NCI-H1417 (cell line): Measurements from ENCODE around the gene MRPL34.
A peak's percentile ranks its signal among the peaks of the same experiment; 100 is the strongest.

Experiments used
- DNase-seq, 3 experiments: peaks; one replicate each; lab custom pipeline; 2025; lab: John Stamatoyannopoulos, UW

MRPL34 gene

DNA sequence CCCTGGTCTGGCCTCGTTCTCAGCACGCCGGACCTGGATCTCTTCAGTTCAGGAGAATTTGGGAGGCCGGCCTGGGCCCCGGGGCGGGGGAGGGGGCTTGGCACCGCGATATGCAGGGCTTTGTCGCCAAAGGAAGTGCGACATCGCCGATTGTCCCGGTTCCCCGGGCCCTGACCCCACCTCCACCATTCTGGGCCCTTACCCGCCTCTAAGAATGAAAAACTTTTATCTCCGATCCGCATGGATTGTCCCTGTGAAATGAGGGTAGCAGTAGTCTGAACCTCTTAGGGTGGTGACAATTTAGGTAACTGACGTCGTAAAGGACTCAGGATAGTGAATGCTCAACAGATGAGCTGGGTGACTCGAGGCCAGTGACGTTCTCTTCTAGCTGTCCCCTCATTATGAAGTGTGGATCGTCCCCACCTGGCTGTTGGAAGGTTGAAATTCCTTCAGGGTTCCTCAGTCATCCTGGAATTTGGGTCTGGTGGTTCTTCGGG, 4.3 kb downstream of the MRPL34 start:
- DNase-seq, result no peak

- no peak for DNase-seq
Observed at GRCh38 chr19:17311455-17312188, 6.0 kb downstream of the MRPL34 start.

- DNase-seq, result no peak
Observed at GRCh38 chr19:17312189-17313113, 6.8 kb downstream of the MRPL34 start.

- DNase-seq, result no peak
Observed at GRCh38 chr19:17314007-17314593, 8.4 kb downstream of the MRPL34 start.

DNA sequence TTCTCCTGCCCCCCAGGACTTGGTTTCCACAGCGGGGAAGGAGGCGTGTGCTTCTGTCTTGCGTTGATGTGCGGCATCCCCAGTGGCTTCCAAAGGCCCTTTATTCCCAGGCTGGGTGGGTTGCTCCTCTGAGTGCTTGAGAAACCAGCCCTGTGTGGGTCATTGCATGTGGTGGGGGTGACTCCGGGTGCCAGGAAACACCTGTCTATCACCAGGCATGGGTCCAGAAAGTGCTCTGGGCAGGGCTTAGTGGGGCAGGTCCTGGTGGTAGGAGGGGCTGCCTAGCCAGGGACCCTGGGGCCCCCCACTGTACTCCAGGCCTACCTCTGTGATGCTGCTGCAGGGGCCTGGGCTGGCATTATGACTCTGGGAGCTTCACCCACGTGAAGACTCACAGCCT, 13.3 kb downstream of the MRPL34 start:
- no peak for DNase-seq

DNA sequence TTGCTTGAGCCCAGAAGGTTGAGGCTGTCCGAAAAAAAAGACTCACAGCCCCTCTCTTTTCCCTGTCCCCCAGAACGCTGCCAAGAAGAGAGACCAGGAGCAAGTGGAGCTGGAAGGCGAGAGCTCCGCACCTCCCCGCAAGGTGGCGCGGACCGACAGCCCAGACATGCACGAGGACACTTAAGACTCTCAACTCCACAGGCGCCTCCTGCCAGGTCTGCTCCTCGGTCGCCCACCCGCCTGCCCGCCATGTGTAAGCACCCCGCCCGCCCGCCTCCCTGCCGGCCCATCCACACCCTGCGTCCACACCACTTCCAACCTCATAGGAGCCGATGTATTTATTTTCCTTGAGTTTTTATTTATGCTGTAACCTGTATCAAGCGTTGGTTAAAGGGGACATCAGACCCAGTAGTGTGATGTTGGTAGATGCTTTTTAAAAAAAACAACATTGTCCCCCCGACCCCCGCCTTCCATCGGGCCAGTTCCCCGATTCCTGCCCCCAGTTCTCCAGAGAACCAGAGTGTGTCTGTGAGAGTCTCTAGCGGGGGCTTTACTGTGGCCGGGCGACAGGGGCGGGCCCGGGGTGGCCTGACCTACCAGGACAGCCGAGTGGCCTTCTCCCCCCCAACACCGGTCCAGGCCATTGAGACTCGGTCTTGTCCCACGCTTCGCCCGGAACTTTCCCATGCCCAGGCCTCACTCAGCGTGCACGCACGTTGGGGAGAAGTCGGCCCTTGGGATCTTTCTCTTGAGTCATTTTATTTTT, 14.0 kb downstream of the MRPL34 start:
- no peak for DNase-seq

DNA sequence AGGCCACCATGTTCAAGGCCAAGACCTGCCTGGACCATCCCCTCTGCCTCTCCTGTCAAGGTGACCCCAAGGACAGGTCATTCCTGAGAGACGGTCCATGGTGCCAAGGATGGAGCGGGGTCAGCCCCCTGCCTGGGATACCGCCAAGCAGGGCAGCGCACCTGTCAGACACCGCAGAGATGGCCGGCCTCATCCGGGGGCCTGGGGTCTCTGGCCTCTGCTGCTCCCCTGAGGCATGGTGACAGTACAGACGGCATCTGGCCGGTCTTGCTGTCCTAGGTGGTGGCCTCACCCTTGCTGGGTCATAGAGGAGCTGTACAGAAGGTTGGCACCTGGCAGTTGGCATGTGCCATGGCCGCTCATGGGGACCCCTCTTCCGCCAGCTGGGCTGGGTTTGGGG, 14.8 kb downstream of the MRPL34 start:
- no peak for DNase-seq

DNA sequence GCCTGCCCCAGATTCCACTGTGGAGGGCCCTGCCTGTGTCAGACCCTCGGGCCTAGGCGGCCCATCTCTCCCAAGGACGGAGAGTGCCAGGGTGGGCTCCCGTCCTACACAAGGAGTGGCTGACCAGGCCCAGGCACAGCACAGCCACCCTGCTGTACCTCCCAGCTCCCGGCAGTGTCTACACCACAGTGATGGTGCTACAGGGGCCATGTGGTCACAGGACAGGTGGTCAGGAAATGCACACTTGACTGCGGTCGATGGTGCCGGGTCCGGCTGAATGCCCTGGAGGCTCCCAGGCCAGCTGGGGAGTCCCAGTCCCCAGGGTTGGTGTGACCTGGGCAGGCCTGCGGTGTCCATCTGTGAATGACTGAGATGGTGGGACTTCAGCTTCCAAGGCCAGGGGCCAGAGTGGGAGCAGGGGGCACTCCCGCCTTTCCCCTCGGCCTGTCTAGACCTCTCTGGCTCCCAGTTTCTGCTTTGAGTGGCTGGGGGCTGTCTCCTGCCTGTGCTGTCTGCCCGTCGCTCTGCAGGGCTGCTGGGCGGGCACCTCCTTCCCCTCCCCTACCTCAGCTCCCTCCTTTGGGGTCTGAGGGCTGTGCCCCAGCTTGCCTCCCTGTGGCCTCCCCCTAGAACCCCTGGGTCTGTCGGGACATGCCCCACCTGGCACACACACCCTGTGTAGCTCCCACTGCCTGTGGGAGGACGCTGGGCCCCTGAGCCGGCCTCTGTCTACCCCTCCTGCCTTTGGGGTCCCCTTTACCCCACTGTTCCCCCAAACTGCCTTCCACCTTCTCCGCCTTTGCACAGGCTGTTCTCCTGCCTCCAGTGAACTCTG, 16.2 kb downstream of the MRPL34 start:
- DNase-seq, result no peak

DNA sequence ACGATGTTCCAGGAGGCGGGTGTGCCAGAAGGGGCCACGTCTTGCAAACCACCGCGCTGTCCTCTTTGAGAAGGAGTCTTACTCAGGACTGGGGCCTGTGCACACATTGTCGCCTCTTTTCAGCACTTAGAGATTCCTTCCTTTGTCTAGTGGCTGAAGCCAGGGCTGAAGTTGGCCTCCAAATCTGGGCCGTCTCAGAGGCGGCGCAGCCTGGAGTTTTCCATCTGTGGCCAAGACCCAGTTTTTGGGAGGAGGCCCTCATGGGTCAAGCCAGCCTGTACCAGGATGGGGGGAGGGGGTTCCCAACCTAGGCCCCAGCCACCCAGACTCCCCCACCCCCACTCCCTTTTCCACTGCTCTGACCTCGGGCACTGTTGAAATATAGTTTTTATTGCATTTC, 17.2 kb downstream of the MRPL34 start:
- DNase-seq, result no peak

DNA sequence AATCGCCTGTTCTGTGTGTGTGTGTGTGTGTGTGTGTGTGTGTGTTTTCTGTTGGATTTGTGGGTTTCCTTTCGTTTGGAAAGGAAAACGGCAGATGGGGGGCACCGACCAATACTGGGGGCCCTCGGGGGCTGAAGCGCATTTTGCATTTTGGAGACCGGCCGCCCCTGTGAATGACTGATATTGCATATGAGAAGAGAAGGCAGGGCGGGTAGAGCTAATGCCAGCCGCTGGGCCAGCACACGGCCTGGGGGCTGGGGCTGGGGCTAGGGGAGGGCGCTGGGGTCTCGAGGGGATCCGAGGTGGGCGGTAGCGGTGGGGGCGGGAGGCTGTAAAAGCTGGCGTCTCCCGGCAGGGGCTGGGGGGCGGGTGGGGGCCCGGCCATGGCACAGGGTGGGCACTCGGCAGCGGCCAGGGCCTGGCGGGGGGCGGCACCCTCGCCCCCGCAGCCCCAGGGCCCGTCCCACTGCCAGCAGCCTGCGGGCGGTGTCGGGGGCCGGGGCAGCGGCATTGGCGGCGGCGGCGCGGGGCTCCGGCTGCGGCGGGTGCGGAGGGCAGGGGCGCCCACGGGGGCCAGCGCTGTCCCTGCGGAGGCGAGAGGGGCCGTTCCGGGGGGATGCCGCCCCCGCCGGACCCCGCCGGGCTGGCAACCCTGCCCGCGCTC, 17.8 kb downstream of the MRPL34 start:
- no peak for DNase-seq

GRCh38 chr19:17323964-17324332, 18.3 kb downstream of the MRPL34 start:
- DNase-seq, result no peak

DNA sequence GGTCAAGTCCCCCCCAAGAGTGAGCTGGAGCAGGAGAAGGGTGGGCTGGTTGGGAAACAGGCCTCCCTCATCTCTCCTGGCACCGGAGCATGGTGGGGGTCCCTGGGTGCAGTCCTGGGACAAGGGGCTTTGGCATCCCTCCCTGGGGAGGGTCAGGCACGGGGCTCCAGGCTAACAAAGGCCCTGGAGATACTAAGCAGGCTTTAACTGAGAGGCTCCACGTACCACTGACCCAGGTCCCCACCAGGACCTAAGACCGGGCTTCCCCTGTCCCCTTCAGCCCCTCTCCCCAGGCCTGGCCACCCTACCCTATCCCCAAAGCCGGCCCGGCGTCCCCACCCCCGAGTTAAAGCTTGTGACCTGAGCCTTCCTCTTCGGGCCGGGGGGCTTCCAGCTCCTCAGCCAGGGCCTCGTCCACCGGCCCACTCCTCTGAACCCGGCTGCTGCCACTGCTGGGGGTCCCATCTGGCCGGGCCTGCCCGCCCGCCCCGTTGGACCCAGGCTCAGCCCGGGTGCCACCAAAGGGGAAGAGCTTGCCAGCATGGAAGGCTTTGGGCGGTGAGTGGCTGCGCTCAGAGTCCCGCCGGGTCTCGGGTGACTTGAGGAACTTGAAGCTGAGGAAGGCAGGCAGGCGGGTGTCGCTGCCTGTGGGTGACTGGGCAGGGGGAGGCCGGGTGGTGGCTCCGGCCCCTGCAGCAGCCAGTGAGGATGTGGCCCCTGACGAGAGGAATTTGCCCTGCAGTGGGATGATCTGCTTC, 18.9 kb downstream of the MRPL34 start:
- DNase-seq, result no peak

- no peak for DNase-seq
Observed at GRCh38 chr19:17325133-17325532, 19.5 kb downstream of the MRPL34 start.

DNA sequence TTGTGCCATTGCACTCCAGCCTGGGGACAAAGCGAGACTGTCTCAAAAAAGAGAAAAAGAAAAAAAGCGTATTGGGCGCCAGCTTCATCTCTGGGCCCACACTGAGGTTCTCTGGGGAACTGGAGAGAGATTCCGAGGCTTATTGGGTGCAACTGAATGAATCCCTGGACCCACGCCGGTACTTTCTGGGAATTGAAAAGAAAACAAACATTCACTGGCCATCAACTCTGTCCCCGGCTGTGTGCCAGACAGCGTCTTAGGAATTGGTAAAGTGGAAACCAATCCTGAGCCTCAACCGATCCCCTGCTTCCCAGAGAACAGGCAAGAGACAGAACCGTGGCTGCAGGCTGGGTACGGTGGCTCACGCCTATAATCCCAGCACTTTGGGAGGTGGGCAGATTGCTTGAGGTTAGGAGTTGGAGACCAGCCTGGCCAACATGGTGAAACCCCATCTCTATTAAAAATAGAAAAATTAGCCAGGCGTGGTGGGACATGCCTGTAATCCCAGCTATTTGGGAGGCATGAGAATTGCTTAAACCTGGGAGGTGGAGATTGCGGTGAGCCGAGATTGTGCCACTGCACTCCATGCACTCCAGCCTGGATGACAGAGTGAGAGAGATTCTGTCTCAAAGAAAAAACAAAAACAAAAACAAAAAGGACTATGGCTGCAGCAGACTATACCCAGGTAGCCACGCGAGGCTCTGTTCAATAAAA, 20.4 kb downstream of the MRPL34 start:
- no peak for DNase-seq

DNA sequence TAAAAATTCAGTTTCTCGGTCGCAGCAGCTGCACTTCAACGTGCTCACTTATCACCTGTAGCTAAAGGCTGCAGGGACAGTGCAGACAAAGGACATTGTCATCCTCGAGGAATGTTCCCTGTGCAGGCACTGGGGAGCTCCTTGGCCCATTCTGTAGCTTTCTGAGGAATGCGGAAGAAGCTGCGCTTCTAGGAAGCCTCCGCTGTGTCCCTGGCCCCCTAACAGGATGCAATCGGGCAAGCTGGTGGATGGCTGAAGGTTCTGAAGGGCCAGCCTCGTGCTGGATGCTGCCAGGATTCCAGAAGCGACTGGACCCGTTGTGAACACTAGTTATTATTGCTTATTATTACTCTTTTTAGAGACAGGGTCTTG, 20.9 kb downstream of the MRPL34 start:
- no peak for DNase-seq

DNA sequence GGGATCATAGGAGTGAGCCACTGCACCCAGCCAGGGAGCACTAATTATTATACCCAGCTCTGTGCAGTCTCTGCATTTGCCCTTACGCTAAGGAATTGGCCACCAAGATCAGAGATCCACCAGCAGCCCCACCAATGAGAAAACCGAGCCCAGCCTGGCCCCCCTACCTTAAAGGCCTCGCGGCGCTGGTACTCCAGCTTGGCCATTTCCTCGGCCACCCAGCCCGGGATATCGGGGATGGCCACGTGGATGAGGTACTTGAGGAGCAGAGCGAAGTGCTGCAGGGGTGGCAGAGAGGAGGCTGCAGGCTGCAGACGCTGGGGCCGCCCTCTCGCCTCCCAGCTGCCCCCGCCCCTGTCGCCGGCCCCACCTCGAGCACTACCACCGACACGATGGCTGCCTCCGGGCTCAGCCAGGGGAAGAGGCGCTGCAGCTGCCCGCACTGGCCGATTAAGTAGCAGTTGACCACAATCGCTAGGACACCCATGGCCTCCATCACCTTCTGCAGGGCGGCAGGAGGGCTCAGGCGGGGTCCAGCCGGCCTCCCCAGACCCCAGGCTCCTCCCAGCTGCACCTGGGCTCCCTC, 21.5 kb downstream of the MRPL34 start:
- no peak for DNase-seq

DNA sequence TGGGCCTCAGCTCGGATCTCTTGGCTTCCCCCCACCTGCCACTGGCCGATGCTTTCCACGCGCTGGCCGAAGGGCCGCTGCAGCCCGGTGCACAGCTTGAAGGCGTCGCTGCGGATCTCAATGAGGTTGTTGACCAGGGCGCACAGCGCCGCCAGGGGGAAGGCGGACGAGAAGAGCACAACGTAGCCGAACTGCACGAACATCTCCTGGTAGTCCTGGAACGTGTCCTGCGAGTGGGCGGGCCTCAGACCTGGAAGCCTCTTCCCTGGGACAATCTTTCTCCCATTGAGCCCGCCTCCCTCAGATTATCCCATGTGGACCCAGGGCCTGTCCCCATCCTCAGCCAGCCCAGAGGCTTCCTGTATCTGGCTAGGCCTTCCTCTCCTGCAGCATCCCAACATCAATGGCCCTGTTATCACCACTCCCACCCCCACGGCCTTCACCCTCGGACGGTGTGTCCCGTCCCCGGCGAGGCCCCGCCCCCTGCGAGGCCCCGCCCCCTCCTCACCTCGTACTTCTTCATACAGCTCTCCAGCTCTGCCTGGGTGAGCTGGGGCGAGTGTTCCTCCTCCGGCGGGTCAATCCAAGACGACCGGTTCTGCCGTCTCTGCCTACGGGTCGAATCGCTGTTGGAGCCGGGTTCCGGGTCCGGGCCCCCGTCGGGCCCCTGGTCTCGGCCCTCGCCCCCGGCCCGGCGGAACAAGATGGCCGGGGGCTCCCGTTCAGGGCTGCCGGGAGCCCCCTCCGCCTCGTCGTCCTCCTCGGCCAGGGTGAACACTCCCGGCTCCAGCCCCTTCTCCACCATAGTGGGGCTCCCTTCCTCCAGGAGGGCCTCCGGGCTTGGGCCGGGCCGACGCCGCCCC, 22.2 kb downstream of the MRPL34 start:
- DNase-seq, result peak in 2 of 3 experiments; percentile 50 to 64
